ENCODE data around the gene ANKRD27. TPM values are rescaled to one million over a fixed set of nuclear protein-coding genes. Genes with fewer than 3 reads are reported as not detected.
"Not testable (repeated sequence)": the region's sequence is repeated elsewhere in the genome, so short reads cannot be mapped to it uniquely, and the experiment has no call there.

The ANKRD27 gene
- total RNA-seq: 19.3 TPM

DNA sequence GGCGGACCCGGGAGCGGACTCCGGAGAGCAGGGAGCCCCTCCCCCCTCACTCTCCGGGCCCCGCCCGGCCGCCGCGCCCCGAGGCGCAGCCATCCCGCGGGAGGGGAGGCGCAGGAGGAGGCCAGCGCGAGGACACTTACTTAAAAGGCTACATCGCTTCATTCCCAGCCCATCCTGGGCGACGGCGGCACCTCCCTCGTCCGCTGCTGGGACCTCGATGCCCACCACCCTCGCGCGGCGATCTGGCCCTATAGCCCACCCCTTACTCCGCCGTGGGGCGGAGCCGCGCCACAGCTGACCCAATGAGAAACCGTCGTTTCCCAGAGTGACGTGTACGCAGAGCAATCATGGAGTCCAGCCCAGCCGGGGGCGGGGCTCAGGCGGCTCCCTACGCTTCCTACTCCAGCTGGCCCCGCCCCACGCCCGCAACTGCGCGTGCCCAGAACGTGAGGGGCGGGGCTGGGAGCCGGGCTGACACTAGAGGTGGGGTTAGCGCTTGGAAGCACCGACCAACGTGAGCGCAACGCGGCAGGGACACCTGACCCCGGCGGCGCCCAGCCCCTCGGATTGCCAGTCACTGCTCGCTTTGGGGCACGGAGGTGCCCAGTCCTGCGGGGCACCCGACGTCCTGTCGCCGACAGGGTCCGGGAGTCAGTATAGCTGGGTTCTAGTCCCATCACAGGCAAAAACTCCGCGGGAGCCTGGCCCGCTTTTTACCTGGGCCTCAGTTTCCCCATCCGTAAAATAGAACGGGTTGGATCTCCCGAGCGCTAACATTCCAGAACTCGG, at the start of gene ANKRD27:
TSS of gene ANKRD27 (minus strand) at position 250 of the 789 bp plus-strand sequence. CDS start 16,165 bp downstream, outside the sequence.
- Histone ChIP-seq H3K9me3 (ENCODE audit: control insufficient read depth in 3 of 3, low read length in 3 of 3) (no peaks in the 10 kb centered on the region), H3K36me3 (ENCODE audit: control insufficient read depth in 3 of 3, insufficient read depth in 3 of 3, low read length in 3 of 3) (peaks cover 0 to 7% (median 0%) of the 10 kb centered on the region in 3 donors), H3K9ac (ENCODE audit: low read depth in 1 of 3, low read length in 3 of 3) (peak within 1 kb of the TSS; percentile 76 to 83 (median 78)), H3K27ac (ENCODE audit: low read depth, low read length) (peak within 1 kb of the TSS; percentile 93), H3K4me3 (ENCODE audit: low read length in 3 of 3) (peak within 1 kb of the TSS; percentile 85 to 97 (median 93)), H3K4me1 (ENCODE audit: control insufficient read depth in 3 of 3, insufficient read depth in 3 of 3, low read length in 3 of 3) (peaks cover 32 to 56% (median 40%) of the 10 kb centered on the region in 3 donors), H3K27me3 (ENCODE audit: control insufficient read depth in 3 of 3, insufficient read depth in 3 of 3, low read length in 3 of 3) (peaks cover 0 to 15% (median 10%) of the 10 kb centered on the region in 3 donors)

DNA sequence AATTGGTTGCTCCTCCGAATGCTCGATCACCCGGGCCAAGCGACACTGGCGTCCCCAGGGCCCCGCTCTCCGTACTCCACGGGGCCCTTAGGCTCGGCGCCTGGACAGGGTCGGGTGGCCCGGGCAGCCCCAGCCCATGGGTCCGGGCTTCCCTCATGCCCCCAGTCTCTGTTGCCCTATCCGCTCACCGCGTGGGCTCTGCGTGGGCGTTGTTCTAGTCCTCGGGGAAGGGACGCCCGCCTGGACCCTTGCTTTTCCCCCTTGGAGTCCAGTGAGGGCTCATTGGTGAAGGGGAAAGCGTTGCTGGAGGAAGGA, 45.9 kb upstream of the ANKRD27 start:
- no peaks in the 10 kb centered on the region for H3K9me3 ChIP-seq (ENCODE audit: control insufficient read depth in 3 of 3, low read length in 3 of 3)
- no peaks in the 10 kb centered on the region for H3K36me3 ChIP-seq (ENCODE audit: control insufficient read depth in 3 of 3, insufficient read depth in 3 of 3, low read length in 3 of 3)
- H3K27ac ChIP-seq (ENCODE audit: low read depth, low read length): no peak overlapping the region
- no peak overlapping the region for H3K4me3 ChIP-seq (ENCODE audit: low read length in 3 of 3)
- H3K27me3 ChIP-seq (ENCODE audit: control insufficient read depth in 3 of 3, insufficient read depth in 3 of 3, low read length in 3 of 3): no peaks in the 10 kb centered on the region
- H3K9ac ChIP-seq (ENCODE audit: low read depth in 1 of 3, low read length in 3 of 3): no peak overlapping the region
- no peaks in the 10 kb centered on the region for H3K4me1 ChIP-seq (ENCODE audit: control insufficient read depth in 3 of 3, insufficient read depth in 3 of 3, low read length in 3 of 3)

DNA sequence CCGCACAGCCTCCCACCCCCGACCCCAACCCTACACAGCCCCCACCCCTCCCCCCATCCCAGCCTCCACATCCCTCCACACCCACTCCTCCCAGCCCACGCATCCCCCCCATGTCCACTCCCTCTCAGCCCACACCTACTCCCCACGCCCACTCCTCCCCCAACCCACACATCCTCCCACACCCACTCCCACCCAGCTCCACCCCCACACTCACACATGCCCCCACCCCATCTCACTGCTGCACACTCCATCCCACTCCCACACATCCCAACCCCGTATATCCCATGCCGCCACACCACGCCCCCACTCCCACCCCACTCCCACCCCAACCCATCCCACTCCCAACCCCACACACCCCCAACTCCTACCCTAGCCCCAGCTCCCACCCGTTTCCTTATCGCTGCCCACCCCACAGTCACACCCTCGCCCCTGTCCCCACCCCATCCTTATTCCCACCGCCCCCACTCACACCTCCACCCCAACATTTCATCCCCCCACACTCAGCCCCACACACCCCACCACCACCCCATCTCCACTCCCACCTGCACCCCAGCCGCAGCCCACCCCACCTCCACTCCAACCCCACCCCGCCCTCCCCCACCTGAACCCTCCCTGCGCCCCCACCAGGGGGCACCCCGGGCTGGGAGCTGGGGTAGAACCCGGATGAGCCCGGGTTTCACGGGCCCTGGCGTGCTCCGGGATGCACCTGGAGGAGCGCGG, 45.4 kb upstream of the ANKRD27 start:
- peaks cover 0 to under 1% (median 0%) of the 10 kb centered on the region in 3 donors for H3K36me3 ChIP-seq (ENCODE audit: control insufficient read depth in 3 of 3, insufficient read depth in 3 of 3, low read length in 3 of 3)
- no peak overlapping the region for H3K27ac ChIP-seq (ENCODE audit: low read depth, low read length)
- H3K4me3 ChIP-seq (ENCODE audit: low read length in 3 of 3): no peak overlapping the region
- H3K9me3 ChIP-seq (ENCODE audit: control insufficient read depth in 3 of 3, low read length in 3 of 3): no peaks in the 10 kb centered on the region
- no peak overlapping the region for H3K9ac ChIP-seq (ENCODE audit: low read depth in 1 of 3, low read length in 3 of 3)
- H3K4me1 ChIP-seq (ENCODE audit: control insufficient read depth in 3 of 3, insufficient read depth in 3 of 3, low read length in 3 of 3): no peaks in the 10 kb centered on the region
- H3K27me3 ChIP-seq (ENCODE audit: control insufficient read depth in 3 of 3, insufficient read depth in 3 of 3, low read length in 3 of 3): no peaks in the 10 kb centered on the region

DNA sequence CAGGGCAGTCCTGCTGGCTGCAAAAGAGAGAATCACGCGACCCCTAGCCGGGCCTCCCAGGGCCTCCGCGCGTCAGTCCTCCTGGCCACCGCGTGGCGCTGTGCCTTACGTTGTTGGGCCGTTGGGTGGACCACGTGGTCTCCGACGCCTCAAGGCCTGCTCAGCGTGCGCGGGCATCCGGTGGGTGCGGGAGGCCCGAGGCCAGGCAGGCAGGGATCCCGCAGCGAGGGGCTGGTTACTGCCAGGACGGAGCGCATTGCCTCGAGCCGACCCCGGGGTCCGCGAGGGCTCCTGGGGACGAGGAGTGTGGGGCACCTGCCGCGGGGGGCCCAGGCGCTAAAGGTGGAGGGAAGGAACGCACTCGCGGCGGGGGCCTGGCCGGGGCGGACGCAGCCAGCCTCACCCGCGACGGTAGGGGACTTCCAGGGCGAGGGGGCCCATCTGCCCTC, 44.7 kb upstream of the ANKRD27 start, which contains the start of gene TDRD12:
TSS of gene TDRD12 (plus strand) at position 157 of the 449 bp plus-strand sequence. CDS start 306 bp downstream, outside the sequence.
- Histone ChIP-seq H3K9me3 (ENCODE audit: control insufficient read depth in 3 of 3, low read length in 3 of 3) (no peaks in the 10 kb centered on the region), H3K9ac (ENCODE audit: low read depth in 1 of 3, low read length in 3 of 3) (no peak within 1 kb of the TSS), H3K27ac (ENCODE audit: low read depth, low read length) (no peak within 1 kb of the TSS), H3K4me1 (ENCODE audit: control insufficient read depth in 3 of 3, insufficient read depth in 3 of 3, low read length in 3 of 3) (no peaks in the 10 kb centered on the region), H3K4me3 (ENCODE audit: low read length in 3 of 3) (no peak within 1 kb of the TSS), H3K36me3 (ENCODE audit: control insufficient read depth in 3 of 3, insufficient read depth in 3 of 3, low read length in 3 of 3) (peaks cover 4 to 7% (median 5%) of the 10 kb centered on the region in 3 donors), H3K27me3 (ENCODE audit: control insufficient read depth in 3 of 3, insufficient read depth in 3 of 3, low read length in 3 of 3) (no peaks in the 10 kb centered on the region)

DNA sequence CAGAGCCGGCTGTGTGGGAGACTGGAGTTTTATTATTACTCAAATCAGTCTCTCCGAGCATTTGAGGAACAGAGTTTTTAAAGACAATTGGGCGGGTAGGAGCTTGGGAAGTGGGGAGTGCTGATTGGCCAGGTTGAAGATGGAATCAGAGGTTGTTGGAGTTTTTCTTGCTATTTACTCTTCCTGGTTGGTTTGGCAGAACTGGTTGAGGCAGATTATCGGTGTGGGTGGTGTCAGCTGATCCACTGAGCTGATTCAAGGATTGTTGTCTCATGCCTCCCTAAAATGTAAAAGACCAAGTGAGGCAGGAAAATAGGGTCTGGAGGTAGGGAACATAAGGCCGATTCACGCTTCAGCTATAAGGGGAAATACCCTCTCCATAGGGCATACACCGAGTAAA, 43.3 kb upstream of the ANKRD27 start:
- Histone ChIP-seq H3K36me3 (ENCODE audit: control insufficient read depth in 3 of 3, insufficient read depth in 3 of 3, low read length in 3 of 3) (peaks cover 5 to 9% (median 8%) of the 10 kb centered on the region in 3 donors), H3K27me3 (ENCODE audit: control insufficient read depth in 3 of 3, insufficient read depth in 3 of 3, low read length in 3 of 3) (no peaks in the 10 kb centered on the region), H3K4me3 (ENCODE audit: low read length in 3 of 3) (no peak overlapping the region), H3K27ac (ENCODE audit: low read depth, low read length) (no peak overlapping the region), H3K4me1 (ENCODE audit: control insufficient read depth in 3 of 3, insufficient read depth in 3 of 3, low read length in 3 of 3) (no peaks in the 10 kb centered on the region), H3K9ac (ENCODE audit: low read depth in 1 of 3, low read length in 3 of 3) (no peak overlapping the region), H3K9me3 (ENCODE audit: control insufficient read depth in 3 of 3, low read length in 3 of 3) (no peaks in the 10 kb centered on the region)

DNA sequence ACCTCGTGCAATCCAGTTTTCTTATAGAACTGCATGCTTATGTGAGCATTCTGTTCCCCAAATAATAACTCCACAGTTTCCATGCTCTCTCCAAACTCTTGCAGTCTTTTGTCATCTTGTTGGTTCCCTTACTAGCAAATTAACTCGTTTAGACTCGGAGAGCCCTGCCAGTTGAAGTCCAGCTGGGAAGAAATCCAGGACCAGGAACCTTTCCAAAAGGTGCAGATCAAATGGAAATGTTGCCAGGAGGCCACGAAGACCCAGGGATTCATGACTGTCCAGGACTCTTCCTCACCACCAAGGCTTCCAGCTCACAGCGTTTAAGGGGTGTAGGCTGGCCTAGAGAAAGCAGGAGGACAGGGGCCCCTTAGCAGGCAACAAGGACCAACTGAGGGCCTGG, 42.5 kb upstream of the ANKRD27 start:
- Histone ChIP-seq H3K36me3 (ENCODE audit: control insufficient read depth in 3 of 3, insufficient read depth in 3 of 3, low read length in 3 of 3) (peaks cover 8 to 13% (median 8%) of the 10 kb centered on the region in 3 donors), H3K9ac (ENCODE audit: low read depth in 1 of 3, low read length in 3 of 3) (no peak overlapping the region), H3K4me1 (ENCODE audit: control insufficient read depth in 3 of 3, insufficient read depth in 3 of 3, low read length in 3 of 3) (no peaks in the 10 kb centered on the region), H3K27ac (ENCODE audit: low read depth, low read length) (no peak overlapping the region), H3K9me3 (ENCODE audit: control insufficient read depth in 3 of 3, low read length in 3 of 3) (no peaks in the 10 kb centered on the region), H3K4me3 (ENCODE audit: low read length in 3 of 3) (no peak overlapping the region), H3K27me3 (ENCODE audit: control insufficient read depth in 3 of 3, insufficient read depth in 3 of 3, low read length in 3 of 3) (no peaks in the 10 kb centered on the region)

DNA sequence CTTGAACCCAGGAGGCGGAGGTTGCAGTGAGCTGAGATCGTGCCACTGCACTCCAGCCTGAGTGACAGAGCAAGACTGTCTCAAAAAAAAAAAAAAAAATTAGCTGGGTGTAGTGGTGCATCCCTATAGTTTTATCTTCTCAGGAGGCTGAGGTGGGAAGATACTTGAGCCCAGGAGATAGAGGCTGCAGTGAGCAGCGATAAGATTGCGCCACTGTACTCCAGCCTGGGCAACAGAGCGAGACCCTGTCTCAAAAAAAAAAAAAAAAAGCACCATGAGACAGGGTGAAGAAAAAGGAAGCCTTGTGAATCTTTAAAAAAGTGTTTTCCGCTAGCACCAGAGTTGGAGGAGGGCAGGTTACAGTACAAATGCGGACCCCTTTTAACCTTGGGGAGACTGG, 41.2 kb upstream of the ANKRD27 start:
- H3K27ac ChIP-seq (ENCODE audit: low read depth, low read length); H3K4me1 ChIP-seq (ENCODE audit: control insufficient read depth in 3 of 3, insufficient read depth in 3 of 3, low read length in 3 of 3); H3K9ac ChIP-seq (ENCODE audit: low read depth in 1 of 3, low read length in 3 of 3); H3K9me3 ChIP-seq (ENCODE audit: control insufficient read depth in 3 of 3, low read length in 3 of 3); H3K27me3 ChIP-seq (ENCODE audit: control insufficient read depth in 3 of 3, insufficient read depth in 3 of 3, low read length in 3 of 3); H3K4me3 ChIP-seq (ENCODE audit: low read length in 3 of 3): not testable (repeated sequence)
- H3K36me3 ChIP-seq (ENCODE audit: control insufficient read depth in 3 of 3, insufficient read depth in 3 of 3, low read length in 3 of 3): peaks cover 12 to 17% (median 13%) of the 10 kb centered on the region in 3 donors

DNA sequence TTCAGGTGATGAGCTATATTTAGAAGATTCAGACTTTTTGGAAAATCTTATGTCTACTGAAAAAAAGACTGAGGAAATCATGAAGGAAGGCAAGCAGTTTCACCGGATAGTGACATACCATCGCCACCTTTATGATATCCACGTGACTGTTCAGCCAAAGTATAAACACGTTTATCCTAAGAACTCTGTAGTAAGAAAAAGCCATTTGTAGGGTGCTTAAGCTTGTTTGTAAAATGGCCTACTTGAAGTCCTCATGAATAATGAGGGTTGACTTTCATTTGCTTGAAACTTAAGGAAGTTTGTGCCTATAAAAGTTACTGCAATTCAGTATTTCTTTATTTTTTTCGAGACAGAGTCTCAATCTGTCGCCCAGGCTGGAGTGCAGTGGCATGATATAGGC, 36.8 kb upstream of the ANKRD27 start:
- Histone ChIP-seq H3K9ac (ENCODE audit: low read depth in 1 of 3, low read length in 3 of 3) (no peak overlapping the region), H3K36me3 (ENCODE audit: control insufficient read depth in 3 of 3, insufficient read depth in 3 of 3, low read length in 3 of 3) (peaks cover 12 to 26% (median 13%) of the 10 kb centered on the region in 3 donors)

DNA sequence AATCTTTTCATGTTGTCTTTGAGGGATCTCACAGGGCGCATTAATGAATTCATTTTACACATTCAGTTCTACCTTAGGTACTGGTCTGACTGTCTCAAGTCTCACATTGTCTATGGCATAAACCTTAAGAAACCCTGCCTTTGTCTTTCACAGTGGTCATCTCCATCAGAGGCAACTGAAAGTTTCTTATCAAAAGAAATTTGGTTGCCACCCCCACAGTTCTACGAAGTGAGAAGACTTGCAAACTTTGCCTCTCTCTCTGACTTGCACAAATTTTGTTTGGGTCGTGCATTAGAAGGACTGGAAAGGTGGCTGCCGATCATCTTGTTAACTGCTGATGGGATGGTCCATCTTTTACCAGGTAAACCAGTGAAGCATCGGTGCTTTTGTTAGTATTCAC, 34.1 kb upstream of the ANKRD27 start:
- H3K4me1 ChIP-seq (ENCODE audit: control insufficient read depth in 3 of 3, insufficient read depth in 3 of 3, low read length in 3 of 3): no peaks in the 10 kb centered on the region
- H3K9me3 ChIP-seq (ENCODE audit: control insufficient read depth in 3 of 3, low read length in 3 of 3): peaks cover 0 to under 1% (median under 1%) of the 10 kb centered on the region in 3 donors
- H3K36me3 ChIP-seq (ENCODE audit: control insufficient read depth in 3 of 3, insufficient read depth in 3 of 3, low read length in 3 of 3): peaks cover 4 to 22% (median 11%) of the 10 kb centered on the region in 3 donors
- no peak overlapping the region for H3K27ac ChIP-seq (ENCODE audit: low read depth, low read length)
- H3K9ac ChIP-seq (ENCODE audit: low read depth in 1 of 3, low read length in 3 of 3): no peak overlapping the region
- H3K4me3 ChIP-seq (ENCODE audit: low read length in 3 of 3): no peak overlapping the region
- no peaks in the 10 kb centered on the region for H3K27me3 ChIP-seq (ENCODE audit: control insufficient read depth in 3 of 3, insufficient read depth in 3 of 3, low read length in 3 of 3)

More for the DNA sequence above, 36.8 kb upstream of the ANKRD27 start:
- no peaks in the 10 kb centered on the region for H3K27me3 ChIP-seq (ENCODE audit: control insufficient read depth in 3 of 3, insufficient read depth in 3 of 3, low read length in 3 of 3)
- H3K4me1 ChIP-seq (ENCODE audit: control insufficient read depth in 3 of 3, insufficient read depth in 3 of 3, low read length in 3 of 3): no peaks in the 10 kb centered on the region
- H3K27ac ChIP-seq (ENCODE audit: low read depth, low read length): no peak overlapping the region
- H3K4me3 ChIP-seq (ENCODE audit: low read length in 3 of 3): no peak overlapping the region
- no peaks in the 10 kb centered on the region for H3K9me3 ChIP-seq (ENCODE audit: control insufficient read depth in 3 of 3, low read length in 3 of 3)

DNA sequence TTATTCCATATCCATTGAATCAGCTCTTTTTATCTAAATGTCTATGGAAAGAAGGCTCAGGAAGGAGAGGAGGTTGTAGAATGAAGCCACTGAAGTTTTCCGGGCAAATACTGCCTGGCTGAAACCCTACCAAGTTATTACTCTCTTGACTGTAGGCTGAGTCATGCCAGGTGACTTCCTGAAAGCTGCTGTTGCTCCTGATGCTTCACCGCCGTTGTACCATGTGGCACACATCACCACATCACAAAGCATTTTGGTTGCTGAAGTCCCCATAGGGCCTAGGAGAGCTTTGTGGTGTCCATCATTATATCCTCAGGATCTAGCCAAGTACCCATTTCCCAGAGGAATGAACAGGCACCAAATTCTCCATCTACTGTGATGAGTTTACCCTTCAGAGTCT, 33.5 kb upstream of the ANKRD27 start:
- Histone ChIP-seq H3K27me3 (ENCODE audit: control insufficient read depth in 3 of 3, insufficient read depth in 3 of 3, low read length in 3 of 3) (no peaks in the 10 kb centered on the region), H3K27ac (ENCODE audit: low read depth, low read length) (no peak overlapping the region), H3K9me3 (ENCODE audit: control insufficient read depth in 3 of 3, low read length in 3 of 3) (peaks cover 2 to 5% (median 3%) of the 10 kb centered on the region in 3 donors), H3K36me3 (ENCODE audit: control insufficient read depth in 3 of 3, insufficient read depth in 3 of 3, low read length in 3 of 3) (peaks cover 4 to 17% (median 11%) of the 10 kb centered on the region in 3 donors), H3K4me3 (ENCODE audit: low read length in 3 of 3) (no peak overlapping the region), H3K4me1 (ENCODE audit: control insufficient read depth in 3 of 3, insufficient read depth in 3 of 3, low read length in 3 of 3) (no peaks in the 10 kb centered on the region), H3K9ac (ENCODE audit: low read depth in 1 of 3, low read length in 3 of 3) (no peak overlapping the region)
